ENCODE results near the gene KRTAP13-1.

- TF ChIP-seq CTCF (IDR thresholded peaks at IDR 0.05; ENCODE audit: low read length) (no peak), EZH2phosphoT487 (IDR thresholded peaks at IDR 0.05; ENCODE audit: low read length) (no peak)
Measured at GRCh38 chr21:30391492-30392025, 4.3 kb upstream of the KRTAP13-1 start.

Measured in MM.1S (cell line).